Jurkat, Clone E6-1 (cell line): ENCODE measurements around the gene GCNT1.

Experiments used
- DNase-seq: peaks from one replicate; pipeline ENCODE4 v3.0.0-alpha.2; 2011; ENCODE audit warnings: low read depth, low spot score
- H3K4me3 ChIP-seq: 2 replicates; pipeline ENCODE4 v1.5.1; 2011; ENCODE audit warnings: mild to moderate bottlenecking, low read length, control low read depth, moderate library complexity

Gene GCNT1

GRCh38 chr9:76438841-76439588, 20.0 kb upstream of the GCNT1 start:
- DNase-seq = no peak
- H3K4me3 ChIP-seq = no peak overlapping the region

GRCh38 chr9:76441551-76442322, 17.2 kb upstream of the GCNT1 start:
- H3K4me3 ChIP-seq = no peak overlapping the region
- no peak for DNase-seq

DNA sequence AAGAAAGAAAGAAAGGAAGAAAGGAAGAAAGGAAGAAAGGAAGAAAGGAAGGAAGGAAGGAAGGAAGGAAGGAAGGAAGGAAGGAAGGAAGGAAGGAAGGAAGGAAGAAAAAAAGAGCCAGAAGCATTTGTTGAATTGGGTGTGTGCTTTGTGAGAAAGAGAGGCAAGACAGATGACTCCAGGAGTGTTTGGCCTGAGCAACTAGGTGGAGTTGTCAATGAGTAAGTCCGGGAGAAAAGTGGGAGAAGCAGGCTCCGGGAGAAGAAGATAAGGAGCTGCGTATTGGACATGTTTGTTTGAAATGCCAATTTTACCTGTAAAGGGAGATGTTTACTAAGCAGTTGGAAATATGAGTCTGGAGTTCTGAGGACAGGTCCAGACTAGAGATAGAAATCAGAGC, 15.1 kb upstream of the GCNT1 start:
- no peak overlapping the region for H3K4me3 ChIP-seq
- DNase-seq = no peak

- no peak overlapping the region for H3K4me3 ChIP-seq
- no peak for DNase-seq
Measured at GRCh38 chr9:76444322-76444929, 14.6 kb upstream of the GCNT1 start.

- no peak overlapping the region for H3K4me3 ChIP-seq
- no peak for DNase-seq
Measured at GRCh38 chr9:76445976-76446375, 13.0 kb upstream of the GCNT1 start.

GRCh38 chr9:76448501-76448900, 10.5 kb upstream of the GCNT1 start:
- DNase-seq = no peak
- H3K4me3 ChIP-seq = no peak overlapping the region

DNA sequence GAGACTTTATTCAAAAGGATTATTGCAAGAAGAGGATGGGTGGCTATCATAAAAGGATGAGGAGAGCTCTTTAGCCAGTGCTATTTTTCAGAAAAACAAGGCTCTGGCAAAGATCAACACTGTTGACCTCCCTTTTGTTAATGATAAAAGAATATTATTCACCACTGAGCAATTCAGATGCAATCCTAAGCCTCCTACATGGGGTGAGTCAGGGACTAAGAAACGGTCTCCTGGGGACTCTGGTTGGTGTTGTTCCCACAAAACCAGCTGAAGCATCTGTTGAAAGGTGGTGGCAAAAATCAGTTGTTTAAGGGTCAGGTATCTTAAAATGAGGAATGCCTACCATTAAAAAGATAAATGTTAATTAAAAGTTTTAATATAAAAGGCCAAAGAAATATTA, 7.7 kb upstream of the GCNT1 start:
- DNase-seq = no peak
- H3K4me3 ChIP-seq = no peak overlapping the region

DNA sequence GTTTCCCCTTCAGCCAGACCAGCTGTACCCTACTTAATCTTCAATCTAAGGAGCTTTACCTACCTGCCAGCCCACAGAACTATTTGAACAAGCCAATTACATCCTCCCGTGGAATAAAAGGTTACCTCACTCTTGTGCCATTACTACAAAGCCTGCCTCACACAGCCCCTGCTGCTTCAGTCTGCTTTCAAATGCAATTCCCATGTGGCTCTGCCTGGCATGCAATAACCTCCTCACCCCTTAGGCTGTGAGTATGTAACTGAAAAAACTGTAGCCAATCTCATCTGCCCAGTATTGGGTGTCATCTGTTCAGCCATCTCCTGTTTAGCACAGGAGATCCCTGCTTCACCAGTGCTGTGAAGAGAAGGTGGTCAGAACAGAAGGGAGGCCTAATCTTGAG, 6.1 kb upstream of the GCNT1 start:
- DNase-seq = no peak
- H3K4me3 ChIP-seq = no peak overlapping the region

GRCh38 chr9:76453785-76454184, 5.2 kb upstream of the GCNT1 start:
- H3K4me3 ChIP-seq = no peak overlapping the region
- DNase-seq = no peak

GRCh38 chr9:76454311-76454710, 4.7 kb upstream of the GCNT1 start:
- no peak for DNase-seq
- no peak overlapping the region for H3K4me3 ChIP-seq

DNA sequence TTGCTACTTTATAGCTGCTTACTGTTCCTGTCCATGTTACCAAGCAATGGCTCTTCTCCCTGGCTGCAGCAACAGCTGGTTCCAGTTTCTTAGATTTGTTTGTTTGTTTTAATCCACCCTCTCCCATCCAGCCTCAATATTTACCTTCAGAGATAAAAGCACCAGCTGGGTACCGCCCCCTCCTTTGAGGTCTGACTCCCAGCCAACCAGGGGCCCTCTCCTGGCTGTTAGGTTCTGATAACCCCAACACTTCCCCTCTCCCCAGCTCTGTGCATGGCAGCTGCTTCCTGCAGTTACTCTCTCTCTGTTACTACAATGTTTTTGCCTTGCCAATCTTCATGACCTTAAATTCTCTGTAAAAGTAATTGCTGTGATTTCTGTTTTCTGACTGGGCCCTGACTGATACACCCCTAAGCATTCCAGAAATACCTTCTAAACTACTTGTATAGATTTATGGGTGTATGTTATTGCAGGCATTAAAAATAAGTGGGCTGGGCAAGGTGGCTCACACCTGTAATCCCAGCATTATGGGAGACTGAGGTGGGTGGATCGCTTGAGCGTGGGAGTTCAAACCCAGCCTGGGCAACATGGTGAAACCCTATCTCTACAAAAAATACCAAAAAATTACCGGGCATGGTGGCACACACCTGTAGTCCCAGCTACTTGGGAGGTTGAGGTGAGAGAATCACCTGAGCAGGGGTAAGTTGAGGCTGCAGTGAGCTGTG, 2.6 kb upstream of the GCNT1 start:
- 0 out of 2 replicates have a peak overlapping the region, but pooled peaks have one; percentile 1 for H3K4me3 ChIP-seq
- DNase-seq = peak; percentile 95

DNA sequence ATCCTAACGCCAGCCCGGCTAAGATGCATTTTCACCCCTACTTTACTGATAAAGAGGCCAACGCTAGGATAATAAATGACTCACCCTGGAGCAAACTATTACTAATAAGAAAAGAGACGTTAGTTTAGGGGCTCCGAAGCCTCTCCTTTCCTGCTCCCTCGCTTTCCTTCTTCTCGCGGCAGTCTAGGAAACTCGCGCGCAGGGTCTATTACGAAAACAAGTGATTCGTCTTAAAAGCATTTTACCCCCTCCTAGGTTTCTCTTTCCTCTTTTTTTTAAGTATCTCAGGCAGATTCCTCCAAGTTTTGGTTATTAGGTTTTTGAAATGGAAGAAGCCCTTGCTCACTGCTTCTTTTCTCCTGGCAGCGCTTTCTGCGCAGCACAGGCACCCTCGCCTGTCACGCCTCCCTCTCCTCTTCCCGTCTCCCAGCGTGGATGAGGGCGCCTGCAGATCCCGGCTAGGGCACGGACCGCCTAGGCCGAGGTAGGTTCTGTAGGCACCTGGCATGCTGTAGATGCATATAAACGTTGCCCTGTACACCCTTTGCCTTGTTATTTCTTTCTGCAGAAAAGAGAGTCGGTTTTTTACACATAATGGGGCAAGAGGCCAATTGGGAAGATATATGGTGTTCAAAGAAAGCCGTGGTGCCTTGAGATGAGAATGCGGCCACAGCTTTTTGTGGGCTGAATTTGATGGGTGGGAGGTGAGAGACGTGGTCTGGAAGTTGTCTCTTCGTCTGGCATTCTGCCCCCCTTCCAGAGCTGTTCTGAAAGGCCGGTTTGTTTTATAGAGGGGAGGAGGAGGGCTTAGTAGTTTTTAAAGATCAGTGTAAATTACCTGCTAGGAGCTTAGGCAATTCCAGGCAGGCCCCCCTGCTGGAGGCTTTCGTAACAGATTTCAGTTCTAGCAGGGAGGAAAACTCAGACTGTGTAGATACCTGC, 983 bp downstream of the GCNT1 start:
- peak; percentile 46 for DNase-seq

DNA sequence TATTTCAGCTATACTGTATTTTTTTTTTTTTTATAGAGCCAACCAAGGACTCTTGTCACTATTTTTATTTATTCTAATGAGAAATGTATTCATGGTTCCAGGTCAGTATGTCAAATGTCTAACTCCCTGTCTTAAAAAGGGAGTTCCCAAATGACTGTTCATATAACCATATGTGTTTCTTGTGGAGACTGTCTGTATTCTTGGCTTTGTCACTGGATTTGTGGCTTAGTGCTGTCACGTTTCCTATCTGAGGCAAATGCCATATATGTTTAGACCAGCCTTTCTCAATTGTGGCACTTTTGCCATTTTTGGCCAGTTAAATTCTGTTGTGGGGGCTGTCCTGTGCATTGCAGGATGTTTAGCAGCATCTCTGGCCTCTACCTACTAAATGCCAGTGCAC, 3.1 kb downstream of the GCNT1 start:
- no peak overlapping the region for H3K4me3 ChIP-seq
- DNase-seq = no peak

More for the DNA sequence above, 983 bp downstream of the GCNT1 start:
- peak overlapping the region; percentile 84 for H3K4me3 ChIP-seq

DNA sequence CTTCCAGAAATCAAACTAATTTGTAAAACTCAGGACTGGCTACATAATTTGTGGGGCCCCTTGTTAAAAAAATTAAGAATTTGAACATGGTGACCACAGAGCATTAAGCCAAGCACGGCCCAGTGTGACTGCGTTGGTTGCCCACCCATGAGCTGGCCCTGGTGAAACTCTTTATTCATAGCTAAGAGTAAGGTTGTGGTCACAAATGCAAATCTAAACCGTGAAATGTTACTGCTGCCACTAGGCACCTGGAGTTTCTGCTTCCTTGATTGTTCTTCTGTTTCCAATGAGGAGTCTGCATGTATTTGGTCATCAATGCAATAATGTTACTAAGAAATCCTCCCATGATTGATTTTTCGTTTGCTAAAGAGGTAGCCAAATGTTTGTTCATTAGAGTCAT, 4.2 kb downstream of the GCNT1 start:
- DNase-seq = no peak
- H3K4me3 ChIP-seq = no peak overlapping the region

- DNase-seq = no peak
- H3K4me3 ChIP-seq = no peak overlapping the region
Measured at GRCh38 chr9:76464706-76465105, 5.7 kb downstream of the GCNT1 start.

DNA sequence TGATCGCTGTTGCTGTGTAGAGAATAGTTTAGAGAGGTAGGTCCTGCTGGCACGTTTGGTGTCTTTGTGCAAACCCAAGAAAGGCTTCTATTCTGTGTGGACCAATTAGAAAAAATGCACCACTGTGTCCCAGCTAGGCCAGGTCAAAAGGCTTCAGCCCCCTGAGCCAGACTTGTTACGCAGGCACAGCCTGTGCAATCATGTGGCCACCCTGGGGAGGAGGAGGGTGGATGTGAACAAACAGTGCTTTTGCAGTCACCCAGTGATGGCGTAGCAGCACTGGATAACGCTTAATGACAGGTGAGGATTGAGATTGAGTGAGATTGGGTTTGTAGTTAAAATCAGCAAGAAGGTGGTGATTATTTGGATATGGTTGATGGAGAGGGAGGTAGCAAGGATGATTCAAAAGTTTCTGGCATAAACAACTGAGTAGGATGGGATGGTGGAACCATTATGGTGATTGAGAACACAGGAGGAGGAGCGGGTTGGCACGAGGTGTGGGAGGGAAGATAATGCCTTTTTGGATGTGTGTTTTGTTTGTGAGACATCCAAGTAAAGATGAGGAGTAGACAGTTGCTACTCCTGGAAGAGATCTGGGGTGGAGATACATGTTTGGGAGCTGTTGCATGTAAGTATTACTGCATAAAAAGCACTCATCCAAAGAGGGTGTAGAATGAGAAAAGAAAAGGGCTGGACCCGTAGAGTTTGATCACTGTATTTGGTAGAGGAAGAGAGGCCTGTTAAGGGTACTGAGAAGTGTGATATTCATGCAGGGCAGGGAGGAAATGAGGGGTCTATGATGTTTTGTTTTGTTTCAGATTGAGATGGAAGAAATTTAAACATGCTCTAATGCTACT, 6.7 kb downstream of the GCNT1 start:
- DNase-seq = no peak
- H3K4me3 ChIP-seq = no peak overlapping the region

DNA sequence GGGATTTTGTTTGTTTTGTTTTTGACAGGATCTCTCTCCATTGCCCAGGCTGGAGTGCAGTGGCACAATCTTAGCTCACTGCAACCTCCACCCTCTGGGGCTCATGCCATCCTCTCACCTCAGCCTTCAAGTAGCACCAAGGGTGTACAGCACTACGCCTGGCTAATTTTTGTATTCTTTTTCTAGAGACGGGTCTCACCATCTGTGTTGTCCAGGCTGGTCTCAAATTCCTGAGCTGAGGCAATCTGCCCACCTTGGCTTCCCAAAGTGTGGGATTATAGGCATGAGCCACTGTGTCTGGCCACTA, 7.3 kb downstream of the GCNT1 start:
- DNase-seq = no peak
- no peak overlapping the region for H3K4me3 ChIP-seq

- H3K4me3 ChIP-seq = no peak overlapping the region
- DNase-seq = no peak
Measured at GRCh38 chr9:76474419-76474818, 15.4 kb downstream of the GCNT1 start.
